Measurements from ENCODE around the gene KPNB1.

DNA sequence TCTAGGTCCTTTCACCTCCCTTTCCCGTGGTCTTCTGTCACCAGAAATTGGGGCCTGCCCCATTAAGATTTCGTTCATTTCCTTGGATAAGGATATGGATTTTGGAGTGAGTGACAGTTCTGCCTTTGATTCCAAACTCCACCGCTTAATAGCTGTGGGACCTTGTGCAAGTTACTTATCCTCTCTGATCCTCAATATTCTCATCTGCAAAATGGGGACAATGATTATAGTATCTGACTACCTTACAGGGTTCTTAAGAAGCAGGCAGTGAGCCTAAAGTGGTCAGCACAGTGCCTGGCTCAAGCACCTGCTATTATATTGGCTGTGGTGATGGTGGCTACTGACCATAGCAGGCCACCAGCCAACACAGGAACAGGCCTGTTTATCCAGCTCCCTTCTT is 59.9 kb downstream of the KPNB1 start:
- TF ChIP-seq, protein P1, sequence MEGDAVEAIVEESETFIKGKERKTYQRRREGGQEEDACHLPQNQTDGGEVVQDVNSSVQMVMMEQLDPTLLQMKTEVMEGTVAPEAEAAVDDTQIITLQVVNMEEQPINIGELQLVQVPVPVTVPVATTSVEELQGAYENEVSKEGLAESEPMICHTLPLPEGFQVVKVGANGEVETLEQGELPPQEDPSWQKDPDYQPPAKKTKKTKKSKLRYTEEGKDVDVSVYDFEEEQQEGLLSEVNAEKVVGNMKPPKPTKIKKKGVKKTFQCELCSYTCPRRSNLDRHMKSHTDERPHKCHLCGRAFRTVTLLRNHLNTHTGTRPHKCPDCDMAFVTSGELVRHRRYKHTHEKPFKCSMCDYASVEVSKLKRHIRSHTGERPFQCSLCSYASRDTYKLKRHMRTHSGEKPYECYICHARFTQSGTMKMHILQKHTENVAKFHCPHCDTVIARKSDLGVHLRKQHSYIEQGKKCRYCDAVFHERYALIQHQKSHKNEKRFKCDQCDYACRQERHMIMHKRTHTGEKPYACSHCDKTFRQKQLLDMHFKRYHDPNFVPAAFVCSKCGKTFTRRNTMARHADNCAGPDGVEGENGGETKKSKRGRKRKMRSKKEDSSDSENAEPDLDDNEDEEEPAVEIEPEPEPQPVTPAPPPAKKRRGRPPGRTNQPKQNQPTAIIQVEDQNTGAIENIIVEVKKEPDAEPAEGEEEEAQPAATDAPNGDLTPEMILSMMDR (IDR thresholded peaks at IDR 0.05; ENCODE audit: insufficient read depth, low read depth, low read length), result no peak
- TF ChIP-seq EZH2 (IDR thresholded peaks at IDR 0.05; ENCODE audit: insufficient read depth, low read length), result no peak
